ENCODE measurements around the gene CHMP4B.

DNA sequence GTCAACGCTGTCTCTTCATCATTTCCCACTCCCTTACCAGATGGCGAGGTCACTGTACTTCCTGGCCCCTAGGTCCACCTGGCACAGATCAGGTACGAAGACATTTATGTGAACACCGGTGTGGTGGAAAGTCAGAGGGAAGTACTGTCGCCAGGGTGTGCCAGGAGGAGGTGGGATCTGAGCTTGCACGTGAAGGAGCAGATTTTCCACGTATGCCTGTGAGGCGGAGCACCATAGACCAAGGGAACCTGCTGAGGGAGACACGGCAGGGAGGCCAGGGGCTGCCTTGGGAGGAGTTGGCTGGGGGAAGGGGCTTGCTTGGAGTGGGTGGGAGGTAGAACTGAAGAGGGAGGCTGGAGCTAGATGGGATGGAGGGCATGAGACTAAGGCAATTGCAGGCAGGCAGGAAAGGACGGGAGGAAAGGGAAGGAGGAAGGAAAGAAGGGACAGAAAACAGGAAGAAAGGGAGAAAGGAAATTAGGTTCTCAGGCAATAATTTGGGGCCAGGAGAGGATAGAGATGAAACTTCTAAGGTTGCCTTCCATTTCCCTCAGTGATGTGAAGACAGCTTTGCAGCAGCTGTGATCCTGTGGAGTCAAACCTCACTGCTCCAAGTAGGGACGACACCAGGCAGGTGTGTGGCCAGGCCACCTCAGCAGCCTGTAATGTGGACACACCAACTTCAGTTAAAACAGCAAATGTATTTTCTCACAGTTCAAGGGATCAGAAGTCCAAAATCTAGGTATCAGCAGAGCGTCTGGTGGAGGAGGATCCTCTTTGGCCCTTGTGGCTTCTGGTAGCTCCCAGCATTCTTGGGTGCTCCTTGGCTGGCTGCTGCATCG is 46.8 kb downstream of the CHMP4B start:
- TF ChIP-seq, protein P1, sequence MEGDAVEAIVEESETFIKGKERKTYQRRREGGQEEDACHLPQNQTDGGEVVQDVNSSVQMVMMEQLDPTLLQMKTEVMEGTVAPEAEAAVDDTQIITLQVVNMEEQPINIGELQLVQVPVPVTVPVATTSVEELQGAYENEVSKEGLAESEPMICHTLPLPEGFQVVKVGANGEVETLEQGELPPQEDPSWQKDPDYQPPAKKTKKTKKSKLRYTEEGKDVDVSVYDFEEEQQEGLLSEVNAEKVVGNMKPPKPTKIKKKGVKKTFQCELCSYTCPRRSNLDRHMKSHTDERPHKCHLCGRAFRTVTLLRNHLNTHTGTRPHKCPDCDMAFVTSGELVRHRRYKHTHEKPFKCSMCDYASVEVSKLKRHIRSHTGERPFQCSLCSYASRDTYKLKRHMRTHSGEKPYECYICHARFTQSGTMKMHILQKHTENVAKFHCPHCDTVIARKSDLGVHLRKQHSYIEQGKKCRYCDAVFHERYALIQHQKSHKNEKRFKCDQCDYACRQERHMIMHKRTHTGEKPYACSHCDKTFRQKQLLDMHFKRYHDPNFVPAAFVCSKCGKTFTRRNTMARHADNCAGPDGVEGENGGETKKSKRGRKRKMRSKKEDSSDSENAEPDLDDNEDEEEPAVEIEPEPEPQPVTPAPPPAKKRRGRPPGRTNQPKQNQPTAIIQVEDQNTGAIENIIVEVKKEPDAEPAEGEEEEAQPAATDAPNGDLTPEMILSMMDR (IDR thresholded peaks at IDR 0.05) = no peak
- TF ChIP-seq POLR2AphosphoS5 (IDR thresholded peaks at IDR 0.05) = no peak
